GM12878 (cell line): ENCODE data around the gene CALM3.

ENCODE experiments used
- CREB1 ChIP-seq: IDR thresholded peaks from 2 replicates; pipeline ENCODE4 v1.6.1; 2012; ENCODE audit warnings: low read depth, mild to moderate bottlenecking, inconsistent platforms
- EP300 ChIP-seq, 2 experiments: fragments of 150-350 bp in 1 of 2; IDR thresholded peaks; 2 replicates each; pipeline ENCODE4 v1.6.1; 2011 to 2012; ENCODE audit warnings: low read depth in 2 of 2, low read length in 2 of 2, borderline replicate concordance in 1 of 2, improper control_type of control experiment in 1 of 2, inconsistent platforms in 1 of 2; ENCODE audit not compliant: control insufficient read depth in 1 of 2
- EZH2 ChIP-seq: IDR thresholded peaks from 2 replicates; pipeline ENCODE4 v1.6.1; 2012; ENCODE audit warnings: low read depth, mild to moderate bottlenecking, control low read depth, inconsistent platforms, low read length, borderline replicate concordance; ENCODE audit not compliant: control insufficient read depth
- FOXM1 ChIP-seq: IDR thresholded peaks from 2 replicates; pipeline ENCODE4 v1.6.1; 2012; ENCODE audit warnings: low read depth, mild to moderate bottlenecking, inconsistent platforms, low read length, moderate library complexity
- MTA3 ChIP-seq: IDR thresholded peaks from 2 replicates; pipeline ENCODE4 v1.6.1; 2012; ENCODE audit warnings: low read length, inconsistent platforms, borderline replicate concordance
- NR2C1 ChIP-seq: fragments of 450-650 bp; IDR thresholded peaks from 2 replicates; pipeline ENCODE4 v1.6.1; 2017; ENCODE audit warnings: antibody characterized with exemption, mild to moderate bottlenecking, moderate library complexity
- POLR2AphosphoS5 ChIP-seq: IDR thresholded peaks from 2 replicates; pipeline ENCODE4 v1.6.1; 2011; ENCODE audit warnings: mild to moderate bottlenecking, low read length, inconsistent platforms
- RFX5 ChIP-seq: IDR thresholded peaks from 2 replicates; pipeline ENCODE4 v1.6.1; 2011; ENCODE audit warnings: low read depth, low read length, improper control_type of control experiment
- SP1 ChIP-seq: IDR thresholded peaks from one replicate; pipeline ENCODE4 v1.6.1; 2011; ENCODE audit warnings: low read depth, low read length
- TAF1 ChIP-seq: IDR thresholded peaks from 2 replicates; pipeline ENCODE4 v1.6.1; 2011; ENCODE audit warnings: mild to moderate bottlenecking, low read depth, low read length, borderline replicate concordance
- TARDBP ChIP-seq: IDR thresholded peaks from 2 replicates; pipeline ENCODE4 v1.6.1; 2016; ENCODE audit warnings: borderline replicate concordance
- TF ChIP-seq, protein P1 (sequence below): IDR thresholded peaks from 2 replicates; pipeline ENCODE4 v1.6.1; 2012; ENCODE audit warnings: mild to moderate bottlenecking, low read depth, low read length
- TF ChIP-seq, protein P2 (sequence below), 3 experiments: IDR thresholded peaks in 2 of 3; conservative IDR thresholded peaks in 1 of 3; 2 replicates each; pipeline ENCODE4 v1.5.1; 2011; ENCODE audit warnings: low read depth in 3 of 3, low read length in 3 of 3, mild to moderate bottlenecking in 3 of 3, control low read depth in 2 of 3, moderate library complexity in 2 of 3, inconsistent platforms in 1 of 3, mixed read lengths in 1 of 3; ENCODE audit not compliant: control insufficient read depth in 2 of 3, insufficient read depth in 1 of 3; ENCODE audit errors: extremely low read depth in 1 of 3

DNA sequence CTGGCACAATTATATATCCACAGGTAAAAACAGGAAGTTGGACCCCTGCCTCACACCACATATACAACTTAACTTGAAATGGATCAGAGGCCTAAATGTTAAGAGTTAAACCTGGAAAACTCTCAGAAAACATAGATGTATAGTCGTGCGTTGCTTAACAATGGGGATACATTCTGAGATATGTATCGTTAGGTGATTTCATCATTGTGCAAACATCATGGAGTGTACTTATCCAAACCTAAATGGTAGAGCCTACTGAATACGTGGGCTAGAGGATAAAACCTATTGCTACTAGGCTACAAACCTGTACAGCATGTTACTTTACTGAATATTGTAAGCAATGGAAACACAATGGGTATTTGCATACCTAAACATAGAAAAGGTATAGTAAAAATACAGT, 14.8 kb upstream of the CALM3 start:
- TF ChIP-seq, protein P1, sequence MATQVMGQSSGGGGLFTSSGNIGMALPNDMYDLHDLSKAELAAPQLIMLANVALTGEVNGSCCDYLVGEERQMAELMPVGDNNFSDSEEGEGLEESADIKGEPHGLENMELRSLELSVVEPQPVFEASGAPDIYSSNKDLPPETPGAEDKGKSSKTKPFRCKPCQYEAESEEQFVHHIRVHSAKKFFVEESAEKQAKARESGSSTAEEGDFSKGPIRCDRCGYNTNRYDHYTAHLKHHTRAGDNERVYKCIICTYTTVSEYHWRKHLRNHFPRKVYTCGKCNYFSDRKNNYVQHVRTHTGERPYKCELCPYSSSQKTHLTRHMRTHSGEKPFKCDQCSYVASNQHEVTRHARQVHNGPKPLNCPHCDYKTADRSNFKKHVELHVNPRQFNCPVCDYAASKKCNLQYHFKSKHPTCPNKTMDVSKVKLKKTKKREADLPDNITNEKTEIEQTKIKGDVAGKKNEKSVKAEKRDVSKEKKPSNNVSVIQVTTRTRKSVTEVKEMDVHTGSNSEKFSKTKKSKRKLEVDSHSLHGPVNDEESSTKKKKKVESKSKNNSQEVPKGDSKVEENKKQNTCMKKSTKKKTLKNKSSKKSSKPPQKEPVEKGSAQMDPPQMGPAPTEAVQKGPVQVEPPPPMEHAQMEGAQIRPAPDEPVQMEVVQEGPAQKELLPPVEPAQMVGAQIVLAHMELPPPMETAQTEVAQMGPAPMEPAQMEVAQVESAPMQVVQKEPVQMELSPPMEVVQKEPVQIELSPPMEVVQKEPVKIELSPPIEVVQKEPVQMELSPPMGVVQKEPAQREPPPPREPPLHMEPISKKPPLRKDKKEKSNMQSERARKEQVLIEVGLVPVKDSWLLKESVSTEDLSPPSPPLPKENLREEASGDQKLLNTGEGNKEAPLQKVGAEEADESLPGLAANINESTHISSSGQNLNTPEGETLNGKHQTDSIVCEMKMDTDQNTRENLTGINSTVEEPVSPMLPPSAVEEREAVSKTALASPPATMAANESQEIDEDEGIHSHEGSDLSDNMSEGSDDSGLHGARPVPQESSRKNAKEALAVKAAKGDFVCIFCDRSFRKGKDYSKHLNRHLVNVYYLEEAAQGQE, result no peak
- TF ChIP-seq MTA3 (no peak), CREB1 (no peak), EP300 (IDR thresholded peaks at IDR 0.05; ENCODE audit: borderline replicate concordance in 1 of 2, control insufficient read depth in 1 of 2, low read depth in 2 of 2, low read length in 2 of 2) (no peak), EZH2 (no peak), NR2C1 (no peak), SP1 (no peak), POLR2AphosphoS5 (no peak), FOXM1 (no peak), TAF1 (no peak), TARDBP (no peak), RFX5 (no peak)
- TF ChIP-seq, protein P2, sequence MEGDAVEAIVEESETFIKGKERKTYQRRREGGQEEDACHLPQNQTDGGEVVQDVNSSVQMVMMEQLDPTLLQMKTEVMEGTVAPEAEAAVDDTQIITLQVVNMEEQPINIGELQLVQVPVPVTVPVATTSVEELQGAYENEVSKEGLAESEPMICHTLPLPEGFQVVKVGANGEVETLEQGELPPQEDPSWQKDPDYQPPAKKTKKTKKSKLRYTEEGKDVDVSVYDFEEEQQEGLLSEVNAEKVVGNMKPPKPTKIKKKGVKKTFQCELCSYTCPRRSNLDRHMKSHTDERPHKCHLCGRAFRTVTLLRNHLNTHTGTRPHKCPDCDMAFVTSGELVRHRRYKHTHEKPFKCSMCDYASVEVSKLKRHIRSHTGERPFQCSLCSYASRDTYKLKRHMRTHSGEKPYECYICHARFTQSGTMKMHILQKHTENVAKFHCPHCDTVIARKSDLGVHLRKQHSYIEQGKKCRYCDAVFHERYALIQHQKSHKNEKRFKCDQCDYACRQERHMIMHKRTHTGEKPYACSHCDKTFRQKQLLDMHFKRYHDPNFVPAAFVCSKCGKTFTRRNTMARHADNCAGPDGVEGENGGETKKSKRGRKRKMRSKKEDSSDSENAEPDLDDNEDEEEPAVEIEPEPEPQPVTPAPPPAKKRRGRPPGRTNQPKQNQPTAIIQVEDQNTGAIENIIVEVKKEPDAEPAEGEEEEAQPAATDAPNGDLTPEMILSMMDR (IDR thresholded peaks at IDR 0.05 in 2 of 3, conservative IDR thresholded peaks at IDR 0.05 in 1 of 3; ENCODE audit: control insufficient read depth in 2 of 3, extremely low read depth in 1 of 3, insufficient read depth in 1 of 3, low read depth in 3 of 3, low read length in 3 of 3), result no peak
